SK-N-SH (cell line): Measurements from ENCODE around the gene SLC1A1. TPM values are rescaled to one million over a fixed set of nuclear protein-coding genes. Genes with fewer than 3 reads are reported as not detected.

Source experiments
- CTCF ChIA-PET: fragments of 300-600, 350-600 bp; formaldehyde crosslinking; extraction: SDS; loops from one replicate; lab custom pipeline; 2021; lab: Yijun Ruan, JAX
- POLR2A ChIA-PET: fragments of 350-600 bp; sonication (Branson Sonifier 250); formaldehyde crosslinking; extraction: SDS; loops from one replicate; lab custom pipeline; 2020; ENCODE audit warnings: antibody characterized with exemption, inconsistent platforms; lab: Yijun Ruan, JAX
- DNase-seq: peaks from one replicate; pipeline ENCODE4 v3.0.0; 2012
- H2AFZ ChIP-seq: fragments of 200-600 bp; sonication (generic); 2 replicates; pipeline ENCODE4 v1.8.1; 2016; ENCODE audit warnings: antibody characterized with exemption, mild to moderate bottlenecking, low read depth
- H3F3A ChIP-seq: fragments of 200-600 bp; sonication (generic); replicated peaks from 2 replicates; pipeline ENCODE3; 2016; ENCODE audit warnings: antibody characterized with exemption, mild to moderate bottlenecking; ENCODE audit not compliant: insufficient read depth
- H3K27ac ChIP-seq, 2 experiments: fragments of 200-500 bp in 1 of 2; fragments of 200-600 bp in 1 of 2; sonication (Bioruptor generic) in 1 of 2; sonication (generic), shearing (Covaris generic) in 1 of 2; 2 replicates each; pipeline versions ENCODE4 v1.5.1 to v1.6.1; 2014 to 2016; ENCODE audit warnings: low read depth in 2 of 2, inconsistent platforms in 1 of 2, low read length in 1 of 2, mild to moderate bottlenecking in 1 of 2, mixed read lengths in 1 of 2
- H3K27me3 ChIP-seq: fragments of 200-600 bp; sonication (generic), shearing (Covaris generic); 2 replicates; pipeline ENCODE4 v1.6.1; 2016; ENCODE audit warnings: mixed run types; ENCODE audit not compliant: insufficient read depth
- H3K36me3 ChIP-seq, 2 experiments: fragments of 200-500 bp in 1 of 2; fragments of 200-600 bp in 1 of 2; sonication (Bioruptor generic) in 1 of 2; sonication (generic) in 1 of 2; replicated peaks in 1 of 2; 2 replicates each; pipeline versions ENCODE3 to v1.5.1; 2014 to 2016; ENCODE audit warnings: low read length in 1 of 2, mild to moderate bottlenecking in 1 of 2; ENCODE audit not compliant: insufficient read depth in 2 of 2, control insufficient read depth in 1 of 2
- H3K4me1 ChIP-seq, 2 experiments: fragments of 200-500 bp in 1 of 2; fragments of 200-600 bp in 1 of 2; sonication (Bioruptor generic) in 1 of 2; sonication (generic), shearing (Covaris generic) in 1 of 2; 2 replicates each; pipeline versions ENCODE4 v1.5.1 to v1.6.1; 2014 to 2016; ENCODE audit warnings: low read depth in 1 of 2, low read length in 1 of 2, mixed run types in 1 of 2; ENCODE audit not compliant: insufficient read depth in 2 of 2, control insufficient read depth in 1 of 2
- H3K4me2 ChIP-seq: fragments of 200-600 bp; sonication (generic), shearing (Covaris generic); 2 replicates; pipeline ENCODE4 v1.6.1; 2017; ENCODE audit warnings: mixed run types
- H3K4me3 ChIP-seq, 2 experiments: fragments of 200-500 bp in 1 of 2; fragments of 200-600 bp in 1 of 2; sonication (Bioruptor generic) in 1 of 2; sonication (generic), shearing (Covaris generic) in 1 of 2; 2 replicates each; pipeline versions ENCODE4 v1.5.1 to v1.8.1; 2014 to 2016; ENCODE audit warnings: low read depth in 2 of 2, inconsistent platforms in 1 of 2, low read length in 1 of 2, mild to moderate bottlenecking in 1 of 2, mixed read lengths in 1 of 2, moderate library complexity in 1 of 2
- H3K79me2 ChIP-seq: fragments of 200-600 bp; sonication (generic); 2 replicates; pipeline ENCODE4 v1.8.1; 2017; ENCODE audit warnings: mild to moderate bottlenecking; ENCODE audit not compliant: insufficient read depth
- H3K9ac ChIP-seq: fragments of 200-600 bp; sonication (generic); 2 replicates; pipeline ENCODE4 v1.6.1; 2017; ENCODE audit warnings: mixed run types
- H3K9me2 ChIP-seq: fragments of 200-600 bp; sonication (generic); 2 replicates; pipeline ENCODE4 v1.6.1; 2017; ENCODE audit warnings: mixed run types
- H3K9me3 ChIP-seq: fragments of 200-600 bp; sonication (generic); 2 replicates; pipeline ENCODE4 v1.6.1; 2017; ENCODE audit warnings: mixed run types, mild to moderate bottlenecking, moderate library complexity
- H4K20me1 ChIP-seq: fragments of 200-600 bp; sonication (generic); 2 replicates; pipeline ENCODE4 v1.6.1; 2017; ENCODE audit warnings: mild to moderate bottlenecking, mixed run types; ENCODE audit not compliant: insufficient read depth
- CTCF ChIP-seq: fragments of 200-600 bp; sonication (generic); IDR thresholded peaks from 2 replicates; pipeline ENCODE4 v1.6.1; 2017; ENCODE audit warnings: antibody characterized with exemption, mild to moderate bottlenecking, moderate library complexity
- FOSL2 ChIP-seq: IDR thresholded peaks from 2 replicates; pipeline ENCODE4 v1.4.0; 2012; ENCODE audit warnings: low read depth, mild to moderate bottlenecking, moderate library complexity, borderline replicate concordance
- GATA2 ChIP-seq: sonication (generic); formaldehyde crosslinking; IDR thresholded peaks from 2 replicates; pipeline ENCODE4 v1.5.0; 2020; ENCODE audit warnings: mild to moderate bottlenecking, missing genetic modification reagents
- POLR2AphosphoS5 ChIP-seq: IDR thresholded peaks from 2 replicates; pipeline ENCODE4 v1.6.1; 2012; ENCODE audit warnings: low read depth, low read length
- RCOR1 ChIP-seq: fragments of 150-350 bp; IDR thresholded peaks from 2 replicates; pipeline ENCODE4 v1.6.1; 2017; ENCODE audit warnings: antibody characterized with exemption, low read length
- REST ChIP-seq: IDR thresholded peaks from 2 replicates; pipeline ENCODE4 v1.6.1; 2012; ENCODE audit warnings: mild to moderate bottlenecking, low read depth, low read length, moderate library complexity
- RFX5 ChIP-seq: IDR thresholded peaks from 2 replicates; pipeline ENCODE4 v1.6.1; 2012; ENCODE audit warnings: mild to moderate bottlenecking, improper control_type of control experiment, low read length
- SIN3A ChIP-seq: IDR thresholded peaks from 2 replicates; pipeline ENCODE4 v1.6.1; 2012; ENCODE audit warnings: low read depth, mild to moderate bottlenecking, low read length, moderate library complexity, borderline replicate concordance
- TAF1 ChIP-seq: IDR thresholded peaks from 2 replicates; pipeline ENCODE4 v1.6.1; 2012; ENCODE audit warnings: low read depth, mild to moderate bottlenecking, low read length, moderate library complexity, borderline replicate concordance
- TEAD4 ChIP-seq: IDR thresholded peaks from 2 replicates; pipeline ENCODE4 v1.4.0; 2012; ENCODE audit warnings: mild to moderate bottlenecking, borderline replicate concordance; ENCODE audit not compliant: insufficient read depth
- USF2 ChIP-seq: fragments of 150-350 bp; IDR thresholded peaks from 2 replicates; pipeline ENCODE4 v1.6.1; 2017; ENCODE audit warnings: antibody characterized with exemption, low read length, low read depth, borderline replicate concordance
- YY1 ChIP-seq: IDR thresholded peaks from 2 replicates; pipeline ENCODE4 v1.4.0; 2012; ENCODE audit warnings: low read depth, mild to moderate bottlenecking
- WGBS: methylation state at CpG from one replicate; pipeline ENCODE4 v1.1.6; 2017; ENCODE audit warnings: low lambda C conversion rate; 5-methylcytosine and 5-hydroxymethylcytosine counted together
- polyA plus RNA-seq, 3 experiments: library from polyadenylated mRNA; depleted of rRNA; stranded (reverse); fragments of >200 nt; gene quantifications; 2 replicates each; pipeline ENCODE4 v1.2.3, GENCODE V29; 2012

SLC1A1 gene
- polyA plus RNA-seq, 1 of the 3 experiments (the other 2 are of a cell fraction) = 0.23 TPM

DNA sequence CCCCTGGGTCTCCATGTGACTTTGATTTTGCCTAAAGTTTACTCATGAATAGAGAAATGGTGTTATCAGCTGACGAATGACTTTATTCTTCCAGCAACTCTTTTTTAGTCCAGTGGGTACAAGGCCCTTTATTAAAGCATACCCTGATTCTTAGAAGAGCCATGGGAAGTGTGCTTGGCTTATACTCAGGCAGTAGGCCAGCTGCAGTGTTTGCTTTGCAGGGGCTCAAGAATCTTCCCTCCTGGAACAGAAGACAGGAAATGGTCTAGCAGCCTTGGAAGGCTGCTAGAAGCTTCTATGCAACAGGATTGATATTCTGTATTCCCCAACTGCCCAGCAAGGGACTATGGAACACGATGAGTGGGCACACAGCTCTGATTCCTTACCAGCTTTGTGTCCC, 98.5 kb downstream of the SLC1A1 start:
- no peak overlapping the region for H3K27ac ChIP-seq
- H3K36me3 ChIP-seq = no peaks in the 10 kb centered on the region
- no peaks in the 10 kb centered on the region for H3K27me3 ChIP-seq
- no peak overlapping the region for H2AFZ ChIP-seq
- H3K79me2 ChIP-seq = no peaks in the 10 kb centered on the region
- no peaks in the 10 kb centered on the region for H3K9me2 ChIP-seq
- WGBS = 38% methylated on average over 2 of the region's 2 CpGs
- H3K9me3 ChIP-seq = no peaks in the 10 kb centered on the region
- ChIA-PET POLR2A (no interaction called here), CTCF (interaction anchor here (0.7 to 3.0 kb wide), 2 partner anchors 16 to 72 kb away, joined by 3 to 20 read pairs; no protein-coding TSS in a partner anchor)
- no peak overlapping the region for H3K4me2 ChIP-seq
- no peak for DNase-seq
- H3F3A ChIP-seq = no peaks in the 10 kb centered on the region
- no peaks in the 10 kb centered on the region for H4K20me1 ChIP-seq
- H3K4me1 ChIP-seq = no peaks in the 10 kb centered on the region
- TF ChIP-seq FOSL2 (no peak), RFX5 (no peak), TAF1 (no peak), GATA2 (CRISPR knock-in tag) (no peak), RCOR1 (no peak), TEAD4 (no peak), YY1 (no peak), CTCF (no peak), POLR2AphosphoS5 (no peak), REST (no peak), SIN3A (no peak), USF2 (no peak)
- TF ChIP-seq, all 33 proteins: peak for 0
- no peak overlapping the region for H3K4me3 ChIP-seq
- H3K9ac ChIP-seq = no peak overlapping the region
